ENCODE data around the gene RHBDF1.

DNA sequence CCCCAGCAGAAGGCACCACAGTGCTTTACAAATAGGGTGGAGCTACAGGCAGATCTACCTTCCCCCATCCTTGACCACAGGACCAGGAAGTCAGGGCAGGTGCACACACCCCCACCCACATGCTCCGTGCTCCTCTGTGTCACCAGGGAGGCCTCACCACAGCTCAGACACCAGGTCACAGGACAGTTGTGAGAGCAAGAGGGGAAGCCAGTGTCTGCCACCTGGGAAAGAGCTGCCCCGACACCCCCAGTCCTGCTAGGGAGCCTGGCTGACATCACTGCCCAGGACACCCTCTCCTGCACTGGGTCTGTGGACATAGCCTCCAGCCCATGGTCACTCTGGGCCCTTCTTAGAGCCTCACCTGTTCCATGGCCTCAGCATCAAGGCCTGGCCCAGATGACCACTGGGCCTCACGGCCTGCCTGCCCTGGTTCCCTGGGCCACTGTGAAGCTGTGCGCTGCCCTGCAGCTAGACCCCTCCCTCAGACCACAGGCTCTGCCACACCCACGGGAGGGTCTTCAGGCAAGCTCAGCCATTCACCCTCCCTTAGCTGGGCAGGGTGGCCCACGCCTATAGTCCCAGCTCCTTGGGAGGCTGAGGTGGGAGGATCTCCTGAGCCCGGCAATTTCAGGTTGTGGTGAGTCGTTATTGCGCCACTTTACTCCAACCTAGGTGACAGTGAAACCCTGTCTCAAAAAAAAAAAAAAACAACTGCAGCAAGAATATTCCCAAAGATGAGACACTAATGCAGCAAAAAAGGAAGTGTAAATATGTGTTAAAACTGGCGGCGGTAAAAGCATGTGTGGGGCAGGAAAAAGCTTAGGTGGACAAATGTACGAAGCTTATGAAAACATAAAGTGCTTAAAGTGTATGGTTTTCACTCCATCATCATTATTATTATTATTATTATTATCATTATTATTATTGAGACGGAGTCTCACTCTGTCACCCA lies 33.2 kb downstream of the RHBDF1 start:
- TF ChIP-seq, protein P1, sequence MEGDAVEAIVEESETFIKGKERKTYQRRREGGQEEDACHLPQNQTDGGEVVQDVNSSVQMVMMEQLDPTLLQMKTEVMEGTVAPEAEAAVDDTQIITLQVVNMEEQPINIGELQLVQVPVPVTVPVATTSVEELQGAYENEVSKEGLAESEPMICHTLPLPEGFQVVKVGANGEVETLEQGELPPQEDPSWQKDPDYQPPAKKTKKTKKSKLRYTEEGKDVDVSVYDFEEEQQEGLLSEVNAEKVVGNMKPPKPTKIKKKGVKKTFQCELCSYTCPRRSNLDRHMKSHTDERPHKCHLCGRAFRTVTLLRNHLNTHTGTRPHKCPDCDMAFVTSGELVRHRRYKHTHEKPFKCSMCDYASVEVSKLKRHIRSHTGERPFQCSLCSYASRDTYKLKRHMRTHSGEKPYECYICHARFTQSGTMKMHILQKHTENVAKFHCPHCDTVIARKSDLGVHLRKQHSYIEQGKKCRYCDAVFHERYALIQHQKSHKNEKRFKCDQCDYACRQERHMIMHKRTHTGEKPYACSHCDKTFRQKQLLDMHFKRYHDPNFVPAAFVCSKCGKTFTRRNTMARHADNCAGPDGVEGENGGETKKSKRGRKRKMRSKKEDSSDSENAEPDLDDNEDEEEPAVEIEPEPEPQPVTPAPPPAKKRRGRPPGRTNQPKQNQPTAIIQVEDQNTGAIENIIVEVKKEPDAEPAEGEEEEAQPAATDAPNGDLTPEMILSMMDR (IDR thresholded peaks at IDR 0.05; ENCODE audit: insufficient read depth, low read depth, low read length), result no peak
- TF ChIP-seq EZH2 (IDR thresholded peaks at IDR 0.05; ENCODE audit: insufficient read depth, low read length), result no peak
